CD14-positive monocyte (primary cell): Measurements from ENCODE around the gene PDCL3. TPM values are rescaled to one million over a fixed set of nuclear protein-coding genes. Genes with fewer than 3 reads are reported as not detected.
A peak's percentile ranks its signal among the peaks of the same experiment; 100 is the strongest.

ENCODE experiments used
- DNase-seq, 3 donors: peaks; one replicate each; pipeline ENCODE4 v3.0.0-alpha.2; 2011 to 2022
- H2AFZ ChIP-seq: 2 replicates; pipeline ENCODE4 v1.6.0; 2012; ENCODE audit warnings: mild to moderate bottlenecking, low read depth, low read length, inconsistent platforms; ENCODE audit not compliant: insufficient read depth, poor library complexity, severe bottlenecking
- H3K27ac ChIP-seq, 2 donors: 1 replicate in 1 of 2; 2 replicates in 1 of 2; pipeline ENCODE4 v1.5.1; 2012 to 2013; ENCODE audit warnings: low read length in 2 of 2, control low read depth in 1 of 2, inconsistent platforms in 1 of 2, low read depth in 1 of 2, mild to moderate bottlenecking in 1 of 2
- H3K27me3 ChIP-seq, 2 donors: one replicate each; pipeline versions ENCODE4 v1.6.0 to v1.6.1; 2011 to 2013; ENCODE audit warnings: low read length in 2 of 2; ENCODE audit not compliant: control insufficient read depth in 2 of 2, insufficient read depth in 2 of 2
- H3K36me3 ChIP-seq, 2 donors: replicated peaks in 1 of 2; 1 replicate in 1 of 2; 2 replicates in 1 of 2; pipeline versions ENCODE4 v1.5.1 to v1.6.1; 2012 to 2013; ENCODE audit warnings: low read length in 2 of 2, control low read depth in 1 of 2, inconsistent platforms in 1 of 2, mild to moderate bottlenecking in 1 of 2; ENCODE audit not compliant: insufficient read depth in 2 of 2, control insufficient read depth in 1 of 2
- H3K4me1 ChIP-seq, 2 donors: 1 replicate in 1 of 2; 2 replicates in 1 of 2; pipeline versions ENCODE4 v1.5.1 to v1.6.1; 2012 to 2013; ENCODE audit warnings: low read length in 2 of 2, control low read depth in 1 of 2, inconsistent platforms in 1 of 2, mild to moderate bottlenecking in 1 of 2, moderate library complexity in 1 of 2; ENCODE audit not compliant: insufficient read depth in 2 of 2, control insufficient read depth in 1 of 2
- H3K4me2 ChIP-seq: replicated peaks from 2 replicates; pipeline ENCODE3; 2012; ENCODE audit warnings: low read length, moderate library complexity, mild to moderate bottlenecking; ENCODE audit not compliant: poor library complexity, severe bottlenecking; ENCODE audit errors: extremely low read depth
- H3K4me3 ChIP-seq, 3 experiments: fragments of 200-600 bp in 1 of 3; sonication (generic) in 1 of 3; replicated peaks in 1 of 3; 1 replicate in 2 of 3; 2 replicates in 1 of 3; pipeline ENCODE4 v1.5.1; 2011 to 2013; ENCODE audit warnings: low read length in 3 of 3, mild to moderate bottlenecking in 3 of 3, control low read depth in 2 of 3, low read depth in 2 of 3, inconsistent platforms in 1 of 3, moderate library complexity in 1 of 3
- H3K79me2 ChIP-seq: 2 replicates; pipeline ENCODE4 v1.6.0; 2012; ENCODE audit warnings: mild to moderate bottlenecking, control low read depth, inconsistent platforms, low read length, moderate library complexity; ENCODE audit not compliant: insufficient read depth
- H3K9ac ChIP-seq: 2 replicates; pipeline ENCODE4 v1.6.0; 2017; ENCODE audit warnings: low read length, mild to moderate bottlenecking; ENCODE audit not compliant: insufficient read depth, poor library complexity, severe bottlenecking
- H3K9me3 ChIP-seq, 2 donors: replicated peaks in 1 of 2; 1 replicate in 1 of 2; 2 replicates in 1 of 2; pipeline versions ENCODE4 v1.5.1 to v1.6.1; 2012 to 2013; ENCODE audit warnings: low read length in 2 of 2, control low read depth in 1 of 2; ENCODE audit not compliant: control insufficient read depth in 1 of 2, insufficient read depth in 1 of 2
- H4K20me1 ChIP-seq: 2 replicates; pipeline ENCODE4 v1.6.0; 2012; ENCODE audit warnings: mild to moderate bottlenecking, low read length, control low read depth, moderate library complexity; ENCODE audit not compliant: insufficient read depth
- H3K27ac Mint-ChIP-seq, 7 donors: one replicate each; pipeline ENCODE4 v1.8.0; 2020; ENCODE audit warnings: mild to moderate bottlenecking in 7 of 7, mixed read lengths in 7 of 7, moderate library complexity in 6 of 7, inconsistent platforms in 2 of 7
- H3K27me3 Mint-ChIP-seq, 3 donors: one replicate each; pipeline ENCODE4 v1.8.0; 2021 to 2022; ENCODE audit warnings: low read depth in 3 of 3, mild to moderate bottlenecking in 3 of 3, mixed read lengths in 3 of 3, moderate library complexity in 3 of 3, inconsistent platforms in 1 of 3
- H3K36me3 Mint-ChIP-seq, 2 donors: one replicate each; pipeline ENCODE4 v1.8.0; 2020; ENCODE audit warnings: mixed read lengths in 2 of 2, inconsistent platforms in 1 of 2, mild to moderate bottlenecking in 1 of 2
- H3K4me1 Mint-ChIP-seq: one replicate; pipeline ENCODE4 v1.8.0; 2020; ENCODE audit warnings: mild to moderate bottlenecking, mixed read lengths
- H3K4me3 Mint-ChIP-seq, 2 donors: one replicate each; pipeline ENCODE4 v1.8.0; 2020; ENCODE audit warnings: mild to moderate bottlenecking in 2 of 2, mixed read lengths in 2 of 2, moderate library complexity in 1 of 2
- H3K9me3 Mint-ChIP-seq, 7 donors: one replicate each; pipeline ENCODE4 v1.8.0; 2020 to 2022; ENCODE audit warnings: mixed read lengths in 7 of 7, mild to moderate bottlenecking in 6 of 7, moderate library complexity in 6 of 7, inconsistent platforms in 2 of 7
- WGBS: methylation state at CpG from one replicate; pipeline ENCODE4 v1.1.5; 2013; ENCODE audit warnings: missing lambda C conversion rate; ENCODE audit not compliant: insufficient coverage; 5-methylcytosine and 5-hydroxymethylcytosine counted together
- intact Hi-C, 2 donors: fragments of 100-400 bp; cut with micrococcal nuclease; formaldehyde crosslinking; loops; one replicate each; pipeline versions ENCODE4 v1.15.0 to v1.15.1; 2023
- polyA plus RNA-seq, 3 donors: library from polyadenylated mRNA; depleted of rRNA in 1 of 3; unstranded in 2 of 3; stranded (reverse) in 1 of 3; fragments of 300-500 nt in 2 of 3; fragments of >200 nt in 1 of 3; fragmentation: Illumina TruSeq in 2 of 3; gene quantifications; 1 replicate in 2 of 3; 2 replicates in 1 of 3; pipeline ENCODE4 v1.2.3, GENCODE V29; 2012 to 2021
- TF ChIP-seq, protein P1 (sequence below): fragments of 200-600 bp; IDR thresholded peaks from one replicate; pipeline ENCODE4 v1.8.0; 2022; ENCODE audit warnings: antibody characterized with exemption, mild to moderate bottlenecking

Gene PDCL3
- polyA plus RNA-seq, 3 donors: 15.9 to 28.4 (median 24.8) TPM

GRCh38 chr2:100560216-100560830 is 2.5 kb upstream of the PDCL3 start:
- Histone ChIP-seq H3K9ac (no peak overlapping the region), H3K79me2 (peaks cover 19% of the 10 kb centered on the region), H3K4me1 (peaks cover 25 to 36% of the 10 kb centered on the region in 2 donors), H3K36me3 (no peaks in the 10 kb centered on the region), H4K20me1 (no peaks in the 10 kb centered on the region), H3K4me2 (no peak overlapping the region), H3K9me3 (no peaks in the 10 kb centered on the region), H3K27me3 (no peaks in the 10 kb centered on the region), H3K27ac (no peak overlapping the region), H2AFZ (no peak overlapping the region), H3K4me3 (no peak overlapping the region)
- peaks cover 0 to 2% (median 0%) of the 10 kb centered on the region in 3 donors for H3K27me3 Mint-ChIP-seq
- TF ChIP-seq, protein P1, sequence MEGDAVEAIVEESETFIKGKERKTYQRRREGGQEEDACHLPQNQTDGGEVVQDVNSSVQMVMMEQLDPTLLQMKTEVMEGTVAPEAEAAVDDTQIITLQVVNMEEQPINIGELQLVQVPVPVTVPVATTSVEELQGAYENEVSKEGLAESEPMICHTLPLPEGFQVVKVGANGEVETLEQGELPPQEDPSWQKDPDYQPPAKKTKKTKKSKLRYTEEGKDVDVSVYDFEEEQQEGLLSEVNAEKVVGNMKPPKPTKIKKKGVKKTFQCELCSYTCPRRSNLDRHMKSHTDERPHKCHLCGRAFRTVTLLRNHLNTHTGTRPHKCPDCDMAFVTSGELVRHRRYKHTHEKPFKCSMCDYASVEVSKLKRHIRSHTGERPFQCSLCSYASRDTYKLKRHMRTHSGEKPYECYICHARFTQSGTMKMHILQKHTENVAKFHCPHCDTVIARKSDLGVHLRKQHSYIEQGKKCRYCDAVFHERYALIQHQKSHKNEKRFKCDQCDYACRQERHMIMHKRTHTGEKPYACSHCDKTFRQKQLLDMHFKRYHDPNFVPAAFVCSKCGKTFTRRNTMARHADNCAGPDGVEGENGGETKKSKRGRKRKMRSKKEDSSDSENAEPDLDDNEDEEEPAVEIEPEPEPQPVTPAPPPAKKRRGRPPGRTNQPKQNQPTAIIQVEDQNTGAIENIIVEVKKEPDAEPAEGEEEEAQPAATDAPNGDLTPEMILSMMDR: no peak
- peak overlapping the region in 1 of 2 donors; percentile 31 for H3K4me3 Mint-ChIP-seq
- H3K36me3 Mint-ChIP-seq: no peaks in the 10 kb centered on the region
- no peak for DNase-seq
- H3K4me1 Mint-ChIP-seq: peaks cover 33% of the 10 kb centered on the region
- 100% methylated on average over 4 of the region's 9 CpGs for WGBS
- no peaks in the 10 kb centered on the region for H3K9me3 Mint-ChIP-seq
- intact Hi-C loops: no loop called here
- peak overlapping the region in 1 of 7 donors; percentile 46 for H3K27ac Mint-ChIP-seq

DNA sequence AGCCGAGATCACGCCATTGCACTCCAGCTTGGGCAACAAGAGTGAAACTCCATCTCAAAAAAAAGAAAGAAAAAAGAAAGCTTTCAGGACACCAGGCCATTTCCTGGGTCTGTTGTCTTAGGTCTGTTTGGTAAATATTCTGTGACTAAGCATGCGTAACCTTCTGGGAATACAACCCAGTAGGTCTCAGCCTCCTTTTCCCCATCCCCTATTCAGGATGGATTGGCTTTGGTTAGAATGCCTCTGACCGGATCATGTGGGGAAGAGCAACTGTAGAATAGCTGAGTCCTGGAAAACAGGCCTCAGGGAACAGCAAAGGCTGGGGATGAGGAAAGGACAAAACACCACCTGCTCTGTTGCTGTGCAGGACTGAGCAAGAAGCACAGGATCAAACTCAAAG is 1.6 kb upstream of the PDCL3 start:
- DNase-seq: no peak
- Histone ChIP-seq H3K36me3 (peaks cover 0 to 2% of the 10 kb centered on the region in 2 donors), H3K9me3 (no peaks in the 10 kb centered on the region), H4K20me1 (no peaks in the 10 kb centered on the region), H3K79me2 (peaks cover 24% of the 10 kb centered on the region), H3K27ac (peak overlapping the region in 1 of 2 donors; percentile 92), H3K4me3 (no peak overlapping the region), H3K4me1 (peaks cover 22 to 33% of the 10 kb centered on the region in 2 donors), H3K27me3 (no peaks in the 10 kb centered on the region), H2AFZ (peak overlapping the region; percentile 24), H3K4me2 (no peak overlapping the region), H3K9ac (no peak overlapping the region)
- WGBS: 90% methylated on average over 3 of the region's 4 CpGs
- intact Hi-C loops: no loop called here
- H3K9me3 Mint-ChIP-seq: no peaks in the 10 kb centered on the region
- H3K4me3 Mint-ChIP-seq: no peak overlapping the region
- H3K27me3 Mint-ChIP-seq: peaks cover 0 to 2% (median 0%) of the 10 kb centered on the region in 3 donors
- peaks cover 4% of the 10 kb centered on the region in 2 donors for H3K36me3 Mint-ChIP-seq
- TF ChIP-seq, protein P1: no peak
- peaks cover 32% of the 10 kb centered on the region for H3K4me1 Mint-ChIP-seq
- peak overlapping the region in 2 of 7 donors; percentile 48 to 68 for H3K27ac Mint-ChIP-seq
